CD1c-positive myeloid dendritic cell (primary cell): ENCODE results near the gene QSOX2.

ENCODE experiments used
- DNase-seq: peaks from one replicate; pipeline ENCODE4 v3.0.0-alpha.2; 2016; ENCODE audit errors: extremely low spot score

The QSOX2 gene

GRCh38 chr9:136264441-136265405, 19.1 kb upstream of the QSOX2 start:
- DNase-seq = no peak

DNA sequence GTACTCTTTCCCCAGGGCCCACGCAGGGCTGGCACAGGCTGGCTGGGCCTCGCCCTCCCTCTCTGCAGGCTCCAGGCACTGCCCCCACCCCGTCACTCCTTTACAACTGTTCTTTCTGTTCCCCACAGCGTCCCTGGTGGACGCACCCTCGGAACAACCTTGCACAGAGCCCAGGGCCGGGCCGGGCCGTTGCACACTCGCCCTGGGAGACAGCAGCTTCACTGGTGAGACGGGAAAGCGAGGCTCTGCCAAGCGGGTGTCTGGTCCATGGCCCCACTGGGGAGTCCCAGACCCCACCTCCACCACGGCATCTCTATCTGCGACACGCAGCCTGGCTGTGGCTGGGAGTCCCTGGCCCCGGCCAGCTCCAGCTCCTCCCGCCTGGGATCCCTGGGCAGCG, 18.4 kb upstream of the QSOX2 start:
- DNase-seq = no peak

GRCh38 chr9:136262671-136263178, 17.1 kb upstream of the QSOX2 start:
- no peak for DNase-seq

DNA sequence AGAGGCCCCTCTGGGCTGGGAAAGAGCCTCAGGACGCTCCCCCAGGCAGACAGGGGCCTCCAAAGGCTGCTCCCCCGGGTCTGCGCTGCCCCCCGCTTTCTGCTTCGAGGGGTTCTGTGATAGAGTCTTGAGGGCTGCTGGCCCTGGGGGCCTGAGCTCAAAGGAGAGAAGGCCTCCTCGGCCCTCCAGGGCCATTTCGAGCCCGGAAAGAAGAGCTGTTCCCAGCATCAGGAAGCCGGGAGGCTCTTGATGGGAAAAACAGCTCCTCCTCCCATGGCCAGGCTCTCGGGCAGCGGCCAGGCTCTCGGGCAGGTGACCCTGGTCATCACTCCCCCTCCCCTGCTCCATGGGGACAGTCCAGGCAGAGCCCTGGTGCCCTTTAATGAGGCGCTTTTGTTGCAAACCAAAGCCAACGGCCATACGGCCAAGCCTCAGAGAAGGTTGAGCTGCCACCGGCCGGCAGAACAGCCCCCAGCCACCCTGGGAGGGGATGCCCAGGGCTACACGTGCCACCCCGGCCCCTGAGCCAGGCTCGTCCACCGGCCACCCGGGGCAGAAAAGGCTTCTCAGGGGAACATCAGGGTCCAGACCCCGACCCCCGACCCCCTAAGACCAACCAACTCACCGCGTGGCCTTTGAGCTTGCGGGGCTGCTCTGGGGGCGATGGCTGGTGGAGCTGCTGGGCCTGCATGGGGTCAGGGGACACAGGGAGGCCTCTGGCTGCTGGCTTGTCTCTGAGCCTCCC, 16.2 kb upstream of the QSOX2 start:
- DNase-seq = no peak

DNA sequence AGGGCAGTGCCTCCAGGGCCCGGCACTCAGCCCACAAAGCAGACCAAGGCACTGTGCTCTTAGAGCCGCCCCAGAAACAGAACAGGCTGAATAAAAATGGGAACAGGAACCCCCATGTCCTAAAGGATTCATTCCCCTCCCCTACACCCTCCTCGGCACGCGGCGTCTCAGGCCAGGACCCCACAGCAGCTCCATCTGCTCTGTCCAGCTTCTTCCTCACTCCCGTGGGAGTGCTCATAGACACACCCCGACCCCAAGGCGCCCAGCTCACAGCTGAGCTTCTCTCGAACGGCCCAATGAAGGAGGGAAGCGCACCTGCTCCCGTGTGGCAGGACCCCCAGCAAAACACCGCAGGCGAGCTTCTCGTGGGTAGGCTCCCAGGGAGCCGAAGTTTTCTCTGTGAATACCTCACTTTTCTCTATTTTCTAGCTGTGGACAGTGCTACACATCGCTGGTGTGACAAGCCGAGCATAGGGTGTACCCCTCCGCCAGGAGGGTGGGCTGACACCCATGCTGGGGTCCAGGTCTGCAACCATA, 15.4 kb upstream of the QSOX2 start:
- DNase-seq = no peak

- DNase-seq = no peak
Measured at GRCh38 chr9:136260521-136260920, 14.9 kb upstream of the QSOX2 start.

- DNase-seq = no peak
Measured at GRCh38 chr9:136259836-136260235, 14.2 kb upstream of the QSOX2 start.

DNA sequence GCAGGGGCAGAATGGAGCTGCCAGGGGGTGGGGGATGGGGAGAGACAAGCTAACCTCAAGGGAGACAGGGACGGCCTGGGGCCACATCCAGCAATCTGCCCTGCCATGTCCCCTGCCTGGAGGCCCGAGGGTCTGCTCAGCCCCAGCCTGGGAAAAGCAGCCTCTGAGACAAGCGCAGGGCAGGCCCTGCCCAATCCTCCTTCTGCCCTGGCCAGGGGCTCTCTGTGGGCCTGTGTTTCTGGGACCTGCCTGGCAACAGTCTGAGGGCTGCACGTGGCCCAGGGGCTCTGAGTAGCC, 13.9 kb upstream of the QSOX2 start:
- DNase-seq = no peak

DNA sequence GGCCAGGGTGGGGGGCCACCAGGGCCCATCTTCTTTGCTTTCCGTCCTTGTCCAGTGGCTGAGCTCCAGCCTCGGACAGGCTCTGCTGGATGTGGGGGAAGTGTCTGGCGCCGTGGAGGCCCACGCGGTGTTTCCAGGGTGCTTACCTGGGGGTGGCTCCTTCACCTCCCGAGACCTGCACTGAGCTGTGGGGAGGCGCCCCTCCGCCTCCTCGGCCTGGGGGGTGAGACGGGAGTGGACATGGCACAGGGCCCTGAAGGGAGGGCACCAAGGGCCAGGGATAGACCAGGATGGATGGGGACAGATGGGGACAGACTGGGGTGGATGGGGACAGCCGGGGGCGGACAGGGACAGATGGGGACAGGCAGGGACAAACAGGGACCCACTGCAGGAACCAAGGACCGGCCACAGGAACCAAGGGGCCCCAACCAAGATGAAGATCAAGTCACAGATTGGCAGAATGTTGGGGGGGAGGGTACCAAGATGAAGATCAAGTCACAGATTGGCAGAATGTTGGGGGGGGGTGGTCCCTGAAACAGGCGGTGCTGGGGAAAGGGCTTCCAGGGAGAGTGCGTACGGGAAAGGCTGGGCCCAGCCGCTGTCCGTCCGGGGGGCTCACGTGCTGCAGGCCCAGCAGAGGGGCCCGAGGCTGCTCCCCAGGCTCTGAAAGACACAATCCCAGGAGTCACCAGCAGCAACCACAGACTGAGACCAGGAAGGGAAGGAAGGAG, 13.3 kb upstream of the QSOX2 start:
- DNase-seq = no peak

DNA sequence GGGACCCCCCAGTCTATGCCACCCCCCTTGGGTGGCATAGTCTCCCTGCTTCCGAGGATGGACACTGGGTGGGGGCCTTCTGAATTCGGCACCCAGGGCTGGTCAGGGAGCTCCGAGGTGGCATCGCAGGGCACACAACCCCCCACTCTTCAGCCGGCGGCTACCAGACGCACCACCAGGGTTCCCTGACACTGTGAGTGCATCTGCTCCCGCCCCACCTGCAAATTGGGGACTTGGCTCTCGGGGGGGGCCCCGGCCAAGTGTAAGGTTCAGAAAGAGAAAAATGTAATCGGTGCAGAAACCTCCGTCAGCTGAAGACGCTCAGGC, 12.7 kb upstream of the QSOX2 start:
- DNase-seq = no peak

DNA sequence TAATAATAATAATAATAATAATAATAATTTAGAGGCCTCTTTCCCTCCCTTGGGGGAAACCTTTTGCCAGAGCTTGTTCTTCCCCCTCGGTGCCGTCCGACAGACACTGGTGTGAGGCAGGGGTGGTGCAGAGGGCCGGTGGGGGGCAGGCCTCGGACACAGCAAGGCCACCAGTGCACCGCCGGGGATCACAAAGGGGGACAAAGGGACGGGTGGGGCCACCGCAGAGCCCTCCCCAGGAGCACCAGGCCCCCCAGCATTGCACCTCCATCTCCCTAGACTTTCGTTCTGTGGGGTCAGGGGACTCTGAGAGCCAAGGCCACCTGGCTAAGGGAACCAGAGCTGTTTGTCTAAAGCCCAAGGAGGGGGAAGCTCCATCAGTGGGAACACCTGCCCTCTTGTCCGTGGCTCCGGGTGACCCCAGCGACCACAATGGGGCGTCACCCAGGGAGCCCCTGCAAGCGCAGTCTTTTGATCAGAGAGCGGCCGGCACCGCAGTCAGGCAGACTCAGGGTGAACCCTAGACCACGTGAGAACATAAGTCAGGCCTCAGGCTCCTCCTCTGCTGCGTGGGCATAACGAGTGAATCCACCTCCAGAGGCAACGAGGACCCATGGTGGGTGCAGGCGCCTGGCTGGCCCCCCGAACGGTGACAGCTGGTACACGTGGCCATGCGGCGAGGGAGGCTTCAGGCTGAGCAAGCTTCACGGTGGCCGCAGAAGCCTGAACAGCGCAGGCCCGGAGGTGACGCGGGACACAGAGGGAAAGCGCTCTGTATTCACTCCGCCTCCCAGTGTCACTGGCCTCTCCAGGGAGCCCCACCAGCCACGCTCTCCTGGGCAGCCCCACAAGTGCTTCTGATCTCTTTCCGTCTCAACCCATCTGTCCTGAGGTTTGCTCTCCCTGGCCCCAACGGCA, 12.0 kb upstream of the QSOX2 start:
- DNase-seq = no peak

DNA sequence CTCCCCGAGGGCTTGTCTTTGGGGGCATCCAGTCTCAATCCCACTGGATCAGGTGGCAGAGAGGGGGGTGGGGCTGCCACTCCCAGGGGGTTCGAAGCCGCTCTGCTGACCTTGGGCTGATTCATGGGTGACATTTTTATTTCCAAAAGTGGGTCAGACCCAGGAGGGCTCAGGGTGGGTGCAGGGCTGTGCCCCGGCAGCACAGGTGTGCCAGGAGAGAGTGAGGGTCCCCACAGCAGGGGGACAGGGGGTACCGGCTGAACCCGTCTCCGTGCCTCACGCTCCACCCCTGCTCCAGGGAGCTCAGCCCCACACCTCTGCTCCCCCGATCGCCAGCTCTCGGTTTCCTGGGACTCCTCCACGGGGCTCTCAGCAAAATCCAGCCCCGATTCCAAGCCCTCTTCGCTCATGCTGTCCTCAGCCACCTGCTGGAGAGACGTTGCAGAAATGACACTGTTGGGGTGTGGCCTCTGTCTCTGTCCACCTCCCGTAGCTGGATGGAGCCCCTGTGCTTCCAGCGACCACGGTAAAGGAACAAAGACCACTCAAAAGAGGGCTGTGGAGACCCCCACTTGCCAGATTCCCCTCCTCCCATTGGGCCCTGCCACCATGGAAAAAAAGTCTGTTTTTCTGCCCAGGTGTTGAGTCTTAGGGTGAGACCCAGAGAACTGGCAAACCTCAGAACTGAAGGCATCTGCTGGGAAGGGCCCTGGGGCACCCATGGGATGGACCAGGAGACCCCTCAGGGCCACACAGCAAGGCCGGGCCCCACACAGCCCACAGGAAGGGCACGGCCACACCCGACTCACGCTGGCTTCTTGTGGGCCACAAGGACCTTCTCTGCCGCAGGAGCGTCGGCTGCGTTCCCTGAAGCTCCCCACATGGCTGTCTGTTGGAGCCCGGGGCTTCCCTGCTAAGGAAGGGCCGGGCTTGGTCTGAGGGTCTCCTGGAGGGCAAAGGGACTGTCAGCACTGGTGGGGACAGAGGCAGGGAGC, 10.6 kb upstream of the QSOX2 start:
- no peak for DNase-seq

GRCh38 chr9:136255166-136255538, 9.5 kb upstream of the QSOX2 start:
- DNase-seq = peak; percentile 45

DNA sequence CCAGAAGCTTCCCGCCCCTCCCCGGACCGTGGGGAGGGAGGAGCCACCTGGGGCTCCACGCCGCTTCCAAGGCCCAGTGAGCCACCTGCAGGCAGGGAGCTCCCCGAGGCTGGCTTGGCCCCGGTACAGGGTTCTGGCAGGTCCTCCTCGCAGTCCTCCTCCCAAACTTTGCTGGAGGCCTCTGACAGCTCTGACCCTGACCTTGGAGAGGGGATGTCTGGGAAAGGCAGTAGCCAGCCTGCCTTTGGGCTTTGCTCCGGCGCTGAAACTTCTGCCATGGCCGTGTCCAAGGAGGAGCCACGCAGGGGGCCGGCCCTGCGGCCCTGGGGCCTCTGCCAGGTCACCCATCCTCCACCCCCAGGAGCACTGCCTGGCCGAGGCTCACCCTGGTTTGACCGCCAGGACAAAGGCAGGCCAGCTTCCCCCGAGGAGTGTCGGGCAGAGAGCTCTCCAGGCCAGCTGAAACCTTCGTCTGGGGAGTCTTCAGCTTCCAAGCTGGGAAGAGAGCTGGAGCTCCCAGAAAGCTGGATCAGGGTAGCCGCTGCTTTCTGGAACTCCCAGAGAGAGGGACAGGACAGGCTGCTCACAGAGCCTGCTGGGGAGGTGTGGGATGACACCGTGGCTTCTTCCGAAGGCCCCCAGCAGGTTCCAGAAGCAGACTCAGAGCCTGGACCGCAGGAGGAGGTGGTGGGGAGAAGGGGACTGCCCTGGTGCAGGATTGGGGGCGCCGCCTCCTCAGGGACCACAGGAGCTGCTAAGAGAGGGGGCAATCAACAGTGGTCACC, 9.0 kb upstream of the QSOX2 start:
- DNase-seq = no peak

- no peak for DNase-seq
Measured at GRCh38 chr9:136253246-136254130, 7.9 kb upstream of the QSOX2 start.

DNA sequence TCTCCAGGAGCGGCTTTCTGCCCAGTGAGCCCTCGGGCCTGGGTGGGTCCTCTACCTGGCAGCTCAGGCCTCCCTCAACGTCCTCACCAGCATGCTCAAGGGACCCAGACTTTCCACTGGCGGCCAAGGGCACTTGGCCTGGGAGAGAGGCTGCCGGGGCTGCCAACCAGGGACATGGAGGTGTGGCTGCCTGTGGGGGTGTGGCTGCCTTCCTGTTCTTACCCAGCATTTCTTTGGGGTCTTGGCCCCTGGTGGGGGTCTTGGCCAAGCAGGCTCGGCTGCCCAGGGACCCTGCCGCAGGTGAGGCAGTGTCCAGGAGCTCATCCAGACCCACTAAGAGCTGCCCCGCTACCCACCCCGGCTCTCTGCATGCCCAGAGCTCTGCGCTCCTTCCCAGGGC, 7.2 kb upstream of the QSOX2 start:
- DNase-seq = no peak

GRCh38 chr9:136252281-136252680, 6.7 kb upstream of the QSOX2 start:
- no peak for DNase-seq
